ENCODE measurements around the gene TARS2.

Gene TARS2

GRCh38 chr1:150469291-150469690, 17.9 kb upstream of the TARS2 start:
- H3K4me3 ChIP-seq (ENCODE audit: control insufficient read depth, low read depth, low read length): no peak overlapping the region
- TF ChIP-seq CTCF (IDR thresholded peaks at IDR 0.05; ENCODE audit: control insufficient read depth, insufficient read depth, low read depth, low read length, missing control alignments): no peak
- no peak for DNase-seq (ENCODE audit: low read depth)

- H3K4me3 ChIP-seq (ENCODE audit: control insufficient read depth, low read depth, low read length): no peak overlapping the region
- no peak for DNase-seq (ENCODE audit: low read depth)
- TF ChIP-seq CTCF (IDR thresholded peaks at IDR 0.05; ENCODE audit: control insufficient read depth, insufficient read depth, low read depth, low read length, missing control alignments): no peak
Measured at GRCh38 chr1:150472601-150473200, 14.5 kb upstream of the TARS2 start.

- no peak for DNase-seq (ENCODE audit: low read depth)
- TF ChIP-seq CTCF (IDR thresholded peaks at IDR 0.05; ENCODE audit: control insufficient read depth, insufficient read depth, low read depth, low read length, missing control alignments): no peak
- no peak overlapping the region for H3K4me3 ChIP-seq (ENCODE audit: control insufficient read depth, low read depth, low read length)
Measured at GRCh38 chr1:150473659-150474058, 13.6 kb upstream of the TARS2 start.

GRCh38 chr1:150474869-150475268, 12.3 kb upstream of the TARS2 start:
- no peak for DNase-seq (ENCODE audit: low read depth)
- TF ChIP-seq CTCF (IDR thresholded peaks at IDR 0.05; ENCODE audit: control insufficient read depth, insufficient read depth, low read depth, low read length, missing control alignments): no peak
- H3K4me3 ChIP-seq (ENCODE audit: control insufficient read depth, low read depth, low read length): no peak overlapping the region

GRCh38 chr1:150476754-150477153, 10.5 kb upstream of the TARS2 start:
- DNase-seq (ENCODE audit: low read depth): no peak
- no peak for TF ChIP-seq CTCF (IDR thresholded peaks at IDR 0.05; ENCODE audit: control insufficient read depth, insufficient read depth, low read depth, low read length, missing control alignments)
- H3K4me3 ChIP-seq (ENCODE audit: control insufficient read depth, low read depth, low read length): no peak overlapping the region

- no peak overlapping the region for H3K4me3 ChIP-seq (ENCODE audit: control insufficient read depth, low read depth, low read length)
- no peak for DNase-seq (ENCODE audit: low read depth)
- TF ChIP-seq CTCF (IDR thresholded peaks at IDR 0.05; ENCODE audit: control insufficient read depth, insufficient read depth, low read depth, low read length, missing control alignments): no peak
Measured at GRCh38 chr1:150477320-150477719, 9.9 kb upstream of the TARS2 start.

- no peak overlapping the region for H3K4me3 ChIP-seq (ENCODE audit: control insufficient read depth, low read depth, low read length)
- TF ChIP-seq CTCF (IDR thresholded peaks at IDR 0.05; ENCODE audit: control insufficient read depth, insufficient read depth, low read depth, low read length, missing control alignments): no peak
- no peak for DNase-seq (ENCODE audit: low read depth)
Measured at GRCh38 chr1:150477733-150478132, 9.5 kb upstream of the TARS2 start.
